Measurements from ENCODE around the gene KHK.
"Not testable (repeated sequence)": the region's sequence is repeated elsewhere in the genome, so short reads cannot be mapped to it uniquely, and the experiment has no call there.

Gene KHK

GRCh38 chr2:27097341-27097740, 10.8 kb downstream of the KHK start:
- no peak for DNase-seq

- DNase-seq = no peak
Observed at GRCh38 chr2:27099334-27099955, 12.9 kb downstream of the KHK start.

DNA sequence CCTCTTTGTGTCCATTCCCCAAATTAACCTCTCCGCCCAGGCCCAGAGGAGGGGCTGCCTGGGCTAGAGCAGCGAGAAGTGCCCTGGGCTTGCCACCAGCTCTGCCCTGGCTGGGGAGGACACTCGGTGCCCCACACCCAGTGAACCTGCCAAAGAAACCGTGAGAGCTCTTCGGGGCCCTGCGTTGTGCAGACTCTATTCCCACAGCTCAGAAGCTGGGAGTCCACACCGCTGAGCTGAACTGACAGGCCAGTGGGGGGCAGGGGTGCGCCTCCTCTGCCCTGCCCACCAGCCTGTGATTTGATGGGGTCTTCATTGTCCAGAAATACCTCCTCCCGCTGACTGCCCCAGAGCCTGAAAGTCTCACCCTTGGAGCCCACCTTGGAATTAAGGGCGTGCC, 13.5 kb downstream of the KHK start:
- no peak for DNase-seq

GRCh38 chr2:27102329-27102728, 15.8 kb downstream of the KHK start:
- no peak for DNase-seq

DNA sequence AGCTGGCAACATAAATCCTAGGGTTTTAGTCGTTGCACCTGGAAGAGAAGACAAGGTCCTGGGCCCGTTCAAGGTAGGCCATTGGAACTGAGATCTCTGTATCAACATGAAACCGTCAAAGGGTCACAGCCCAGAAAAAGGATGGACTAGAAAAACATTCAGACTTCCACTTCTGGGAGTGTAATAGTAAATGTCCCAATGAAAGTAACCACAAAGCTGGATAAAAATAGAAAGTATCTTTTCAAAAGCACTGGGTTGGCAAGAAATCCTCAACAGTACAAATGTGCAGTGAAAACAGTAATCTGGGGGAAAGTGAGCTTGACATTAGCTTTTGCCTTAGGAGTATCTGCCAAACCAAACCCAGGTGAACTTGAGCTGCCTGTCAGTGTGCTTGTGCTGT, 19.4 kb downstream of the KHK start:
- DNase-seq = no peak

GRCh38 chr2:27108221-27108620, 21.6 kb downstream of the KHK start:
- no peak for DNase-seq

- no peak for DNase-seq
Observed at GRCh38 chr2:27109083-27109482, 22.5 kb downstream of the KHK start.

GRCh38 chr2:27110603-27111352, 24.2 kb downstream of the KHK start:
- DNase-seq = not testable (repeated sequence)

DNA sequence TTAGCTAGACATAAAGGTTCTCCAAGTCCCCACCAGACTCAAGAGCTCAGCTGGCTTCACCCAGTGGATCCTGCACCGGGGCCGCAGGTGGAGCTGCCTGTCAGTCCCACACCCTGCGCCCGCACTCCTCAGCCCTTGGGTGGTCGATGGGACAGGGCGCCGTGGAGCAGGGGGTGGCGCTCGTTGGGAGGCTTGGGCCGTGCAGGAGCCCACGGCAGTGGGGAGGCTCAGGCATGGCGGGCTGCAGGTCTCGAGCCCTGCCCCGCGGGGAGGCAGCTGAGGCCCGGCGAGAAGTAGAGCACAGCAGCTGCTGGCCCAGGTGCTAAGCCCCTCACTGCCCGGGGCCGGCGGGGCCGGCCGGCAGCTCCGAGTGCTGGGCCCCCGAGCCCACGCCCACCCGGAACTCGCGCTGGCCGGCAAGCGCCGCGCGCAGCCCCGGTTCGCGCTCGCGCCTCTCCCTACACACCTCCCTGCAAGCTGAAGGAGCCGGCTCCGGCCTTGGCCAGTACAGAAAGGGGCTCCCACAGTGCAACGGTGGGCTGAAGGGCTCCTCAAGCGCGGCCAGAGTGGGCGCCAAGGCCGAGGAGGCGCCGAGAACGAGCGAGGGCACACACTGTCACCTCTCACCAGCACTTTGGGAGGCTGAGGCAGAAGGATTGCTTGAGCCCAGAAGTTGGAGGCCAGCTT, 25.0 kb downstream of the KHK start:
- DNase-seq = not testable (repeated sequence)

DNA sequence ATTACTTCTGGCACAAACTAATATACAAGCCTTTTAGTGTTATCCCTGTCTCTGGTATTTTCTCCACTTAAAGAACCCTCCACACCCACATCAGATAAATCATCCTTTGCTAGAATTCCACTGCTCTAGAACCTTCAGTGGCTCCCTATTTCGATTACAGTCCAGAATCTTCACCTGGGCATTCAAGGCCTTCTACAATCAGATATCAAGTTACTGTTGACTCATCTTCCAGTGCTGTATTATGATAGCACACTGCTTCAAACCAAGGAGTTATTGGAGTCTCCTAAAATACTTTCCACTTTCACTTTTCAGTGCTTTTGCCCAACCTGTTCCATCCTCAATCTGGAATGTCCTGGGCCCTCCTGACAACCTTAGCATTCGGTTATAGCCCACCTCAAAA, 28.9 kb downstream of the KHK start:
- DNase-seq = no peak

DNA sequence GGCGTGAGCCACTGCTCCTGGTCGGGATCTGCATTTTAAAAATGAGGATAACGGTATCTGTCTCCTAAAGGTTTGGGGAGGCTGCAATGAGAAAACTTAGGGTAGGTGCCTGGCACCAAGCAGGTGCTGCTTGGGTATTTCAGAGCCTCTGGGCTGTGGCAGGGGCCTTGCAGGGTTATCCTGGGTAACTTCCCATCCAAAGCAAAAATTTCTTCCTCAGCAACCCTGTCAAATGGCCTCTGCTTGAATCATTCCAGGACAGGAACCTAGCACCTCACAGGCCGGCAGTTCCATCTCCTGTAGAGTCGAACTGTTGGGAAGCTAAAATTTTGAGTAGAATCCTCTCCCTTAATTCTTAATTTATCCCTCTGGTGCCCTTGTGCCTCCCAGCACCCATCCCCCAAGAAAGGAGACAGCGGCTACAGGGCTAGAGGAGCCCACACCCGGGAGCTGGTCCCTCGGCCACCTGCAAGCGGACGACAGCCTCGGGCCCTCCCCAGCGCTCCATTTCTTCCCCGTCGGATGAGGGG, 31.5 kb downstream of the KHK start:
- DNase-seq = no peak

DNA sequence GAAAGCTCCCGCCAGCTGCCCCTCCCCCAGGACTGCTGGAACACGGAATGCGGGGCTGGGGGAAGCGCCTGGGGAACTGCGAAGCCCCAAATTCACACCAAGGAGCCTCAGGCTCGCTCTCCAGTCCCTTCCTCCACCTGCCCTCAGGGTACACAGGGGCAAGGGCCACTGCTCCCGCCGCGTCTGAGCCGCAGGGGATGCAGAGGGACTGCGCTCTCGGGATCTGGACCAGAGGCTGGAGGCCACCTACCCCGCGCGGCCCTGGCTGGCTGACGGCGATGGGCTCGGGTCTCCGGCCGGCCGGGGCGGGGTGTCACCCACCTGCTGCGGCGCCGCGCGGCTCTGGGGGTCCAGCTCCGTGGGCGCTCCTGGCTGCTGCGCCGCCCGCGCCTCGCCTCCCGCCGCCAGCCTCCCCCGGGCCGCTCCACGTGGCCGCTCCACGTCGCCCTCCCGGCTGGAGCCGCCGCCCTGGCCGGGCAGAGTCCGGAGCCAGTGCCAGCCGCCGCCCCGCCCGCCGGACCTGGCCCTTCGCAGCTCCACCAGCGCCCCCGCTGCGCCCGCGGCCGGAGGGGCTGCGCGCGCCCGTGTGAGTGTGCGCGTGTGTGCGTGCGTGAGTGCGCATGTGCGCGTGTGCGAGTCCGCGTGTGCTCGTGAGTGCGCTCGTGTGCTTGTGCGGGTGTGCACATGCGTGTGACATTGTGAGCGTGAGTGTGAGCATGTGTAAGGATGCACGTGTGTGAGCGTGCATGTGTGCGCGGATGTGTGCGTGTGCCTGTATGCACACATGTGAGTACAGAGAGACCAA, 32.2 kb downstream of the KHK start, which contains the start of gene CGREF1:
CGREF1 (minus strand) TSS at position 604 of the 805 bp plus-strand sequence. CDS start 14,762 bp downstream, outside the sequence.
- peak in 1 of 2 experiments; percentile 22 for DNase-seq

DNA sequence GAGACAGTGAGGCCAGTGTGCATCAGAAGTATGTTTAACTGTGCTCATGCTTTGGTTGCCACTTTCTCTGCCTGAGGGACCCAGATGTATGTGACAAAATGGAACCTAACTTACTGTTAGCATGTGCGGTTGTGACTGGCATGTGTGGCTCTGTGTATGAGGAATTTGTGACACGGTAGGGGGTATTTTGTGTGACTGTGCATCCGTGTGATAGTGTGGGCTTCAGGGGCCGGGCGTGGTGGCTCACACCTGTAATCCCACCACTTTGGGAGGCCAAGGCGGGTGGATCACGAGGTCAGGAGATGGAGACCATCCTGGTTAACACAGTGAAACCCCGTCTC, 32.7 kb downstream of the KHK start:
- not testable (repeated sequence) for DNase-seq

GRCh38 chr2:27121906-27122305, 35.3 kb downstream of the KHK start:
- no peak for DNase-seq

DNA sequence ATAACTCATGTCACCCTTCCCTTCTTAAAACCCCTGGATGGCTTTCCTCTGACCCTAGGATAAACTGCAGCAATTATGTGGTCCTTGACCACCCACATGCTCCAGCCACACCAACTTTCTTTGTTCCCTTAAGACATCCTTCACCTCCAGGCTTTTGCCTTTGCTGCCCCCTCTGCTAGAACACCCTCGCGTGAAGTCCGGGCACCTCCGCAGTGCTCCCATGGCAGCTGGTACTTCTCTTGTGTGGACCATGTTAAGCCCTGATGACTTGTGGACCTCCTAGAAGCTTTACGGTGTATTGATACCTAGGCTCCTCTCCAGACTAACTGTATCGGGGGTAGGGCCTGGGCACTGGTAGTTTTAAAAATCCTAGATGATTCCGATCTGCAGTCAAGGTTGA, 36.2 kb downstream of the KHK start:
- DNase-seq = no peak

DNA sequence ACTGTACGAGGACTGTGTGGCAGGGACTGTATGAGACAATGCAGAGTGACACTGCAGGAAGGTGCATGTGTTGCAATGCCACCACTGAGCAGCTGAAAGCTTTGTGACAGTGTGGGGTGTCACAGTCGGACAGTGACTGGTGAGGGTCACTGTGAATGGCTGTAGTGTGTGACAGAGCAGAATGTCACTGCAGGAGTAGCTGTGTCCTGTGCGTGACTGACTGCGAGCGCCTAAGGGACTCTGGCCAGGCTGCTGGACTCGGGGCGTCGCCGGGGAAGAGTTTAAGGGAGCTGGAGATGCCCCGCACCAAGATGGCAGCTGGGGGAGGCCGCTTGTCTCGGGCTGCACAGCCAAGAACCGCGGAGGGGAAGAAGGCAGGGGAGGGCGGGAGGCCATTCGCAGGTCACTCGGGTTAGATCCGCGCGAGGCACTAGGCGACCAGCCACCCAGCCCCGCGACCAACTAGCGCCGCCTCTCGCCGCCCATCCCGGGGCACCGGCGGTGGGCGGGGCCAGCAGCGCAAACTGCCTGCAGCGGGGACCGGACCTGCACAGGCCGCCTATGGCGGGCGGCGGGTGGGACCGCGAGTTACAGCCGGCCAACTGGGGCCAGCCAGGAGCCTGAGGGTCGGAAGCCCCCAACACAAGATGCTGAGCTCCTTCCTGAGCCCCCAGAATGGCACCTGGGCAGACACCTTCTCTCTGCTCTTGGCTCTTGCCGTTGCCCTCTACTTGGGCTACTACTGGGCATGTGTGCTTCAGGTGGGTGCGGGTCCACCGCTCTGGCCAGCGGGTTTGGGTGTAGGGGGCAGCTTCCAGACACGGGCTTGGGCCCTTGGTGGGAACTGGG, 37.0 kb downstream of the KHK start, which contains the start of gene ABHD1:
ABHD1 (plus strand) TSS at position 514 of the 849 bp plus-strand sequence; CDS start at position 648, 134 bp downstream.
- DNase-seq = peak in 1 of 2 experiments; percentile 35

- DNase-seq = no peak
Observed at GRCh38 chr2:27125104-27125503, 38.5 kb downstream of the KHK start.

GRCh38 chr2:27126252-27126710, 39.7 kb downstream of the KHK start:
- no peak for DNase-seq

GRCh38 chr2:27127883-27128667, 41.5 kb downstream of the KHK start:
- DNase-seq = no peak

GRCh38 chr2:27128668-27129571, 42.3 kb downstream of the KHK start:
- no peak for DNase-seq
